DND-41 (cell line): Measurements from ENCODE around the gene GLS.

Experiments used
- EZH2 ChIP-seq: IDR thresholded peaks from 3 replicates; pipeline ENCODE4 v1.6.1; 2012; ENCODE audit warnings: borderline replicate concordance, low read depth, mild to moderate bottlenecking, moderate library complexity, low read length, inconsistent platforms; ENCODE audit not compliant: severe bottlenecking
- TF ChIP-seq, protein P1 (sequence below): IDR thresholded peaks from 2 replicates; pipeline ENCODE4 v1.5.1; 2012; ENCODE audit warnings: borderline replicate concordance, low read length, moderate library complexity, mild to moderate bottlenecking; ENCODE audit not compliant: poor library complexity, severe bottlenecking; ENCODE audit errors: extremely low read depth

DNA sequence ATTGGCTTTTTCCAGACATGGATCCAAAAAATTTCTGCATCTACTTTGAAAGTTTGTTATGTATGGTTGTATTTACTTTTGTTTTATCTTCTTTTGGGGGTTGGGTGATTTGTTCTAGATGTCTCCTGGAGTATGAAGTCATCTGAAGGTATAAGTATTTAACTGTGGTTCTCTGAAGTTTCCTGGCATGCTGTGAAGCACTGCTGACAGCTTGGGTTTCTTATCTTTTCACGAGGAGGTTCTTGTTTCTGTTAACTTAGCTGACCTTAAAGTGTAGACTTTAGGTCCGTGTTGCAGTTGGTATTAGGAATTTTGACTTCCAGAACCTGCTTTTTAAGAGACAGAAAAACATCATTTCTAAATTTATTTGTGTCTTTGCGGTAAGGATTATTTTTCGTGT lies 15.9 kb downstream of the GLS start:
- TF ChIP-seq, protein P1, sequence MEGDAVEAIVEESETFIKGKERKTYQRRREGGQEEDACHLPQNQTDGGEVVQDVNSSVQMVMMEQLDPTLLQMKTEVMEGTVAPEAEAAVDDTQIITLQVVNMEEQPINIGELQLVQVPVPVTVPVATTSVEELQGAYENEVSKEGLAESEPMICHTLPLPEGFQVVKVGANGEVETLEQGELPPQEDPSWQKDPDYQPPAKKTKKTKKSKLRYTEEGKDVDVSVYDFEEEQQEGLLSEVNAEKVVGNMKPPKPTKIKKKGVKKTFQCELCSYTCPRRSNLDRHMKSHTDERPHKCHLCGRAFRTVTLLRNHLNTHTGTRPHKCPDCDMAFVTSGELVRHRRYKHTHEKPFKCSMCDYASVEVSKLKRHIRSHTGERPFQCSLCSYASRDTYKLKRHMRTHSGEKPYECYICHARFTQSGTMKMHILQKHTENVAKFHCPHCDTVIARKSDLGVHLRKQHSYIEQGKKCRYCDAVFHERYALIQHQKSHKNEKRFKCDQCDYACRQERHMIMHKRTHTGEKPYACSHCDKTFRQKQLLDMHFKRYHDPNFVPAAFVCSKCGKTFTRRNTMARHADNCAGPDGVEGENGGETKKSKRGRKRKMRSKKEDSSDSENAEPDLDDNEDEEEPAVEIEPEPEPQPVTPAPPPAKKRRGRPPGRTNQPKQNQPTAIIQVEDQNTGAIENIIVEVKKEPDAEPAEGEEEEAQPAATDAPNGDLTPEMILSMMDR: no peak
- no peak for TF ChIP-seq EZH2
